GM19463 (cell line): ENCODE measurements around the gene CEP78.
"Not testable (repeated sequence)": the region's sequence is repeated elsewhere in the genome, so short reads cannot be mapped to it uniquely, and the experiment has no call there.

Experiments used
- ATAC-seq: cut with Tn5 transposase; IDR thresholded peaks from one replicate; pipeline ENCODE4 v1.9.1; 2021; ENCODE audit warnings: mild to moderate bottlenecking, moderate library complexity; ENCODE audit not compliant: unreplicated experiment

Gene CEP78, protein sequence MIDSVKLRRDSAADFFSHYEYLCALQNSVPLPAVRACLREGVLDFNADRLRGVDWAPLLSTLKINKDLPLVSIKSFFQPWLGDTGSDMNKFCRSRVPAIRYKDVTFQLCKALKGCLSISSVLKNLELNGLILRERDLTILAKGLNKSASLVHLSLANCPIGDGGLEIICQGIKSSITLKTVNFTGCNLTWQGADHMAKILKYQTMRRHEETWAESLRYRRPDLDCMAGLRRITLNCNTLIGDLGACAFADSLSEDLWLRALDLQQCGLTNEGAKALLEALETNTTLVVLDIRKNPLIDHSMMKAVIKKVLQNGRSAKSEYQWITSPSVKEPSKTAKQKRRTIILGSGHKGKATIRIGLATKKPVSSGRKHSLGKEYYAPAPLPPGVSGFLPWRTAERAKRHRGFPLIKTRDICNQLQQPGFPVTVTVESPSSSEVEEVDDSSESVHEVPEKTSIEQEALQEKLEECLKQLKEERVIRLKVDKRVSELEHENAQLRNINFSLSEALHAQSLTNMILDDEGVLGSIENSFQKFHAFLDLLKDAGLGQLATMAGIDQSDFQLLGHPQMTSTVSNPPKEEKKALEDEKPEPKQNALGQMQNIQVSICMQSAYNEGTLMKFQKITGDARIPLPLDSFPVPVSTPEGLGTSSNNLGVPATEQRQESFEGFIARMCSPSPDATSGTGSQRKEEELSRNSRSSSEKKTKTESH

GRCh38 chr9:78235762-78236550 lies at the start of gene CEP78:
CEP78 (plus strand) TSS chr9:78236075; CDS start chr9:78236351, 276 bp downstream.
- peak; percentile 99 for ATAC-seq

DNA sequence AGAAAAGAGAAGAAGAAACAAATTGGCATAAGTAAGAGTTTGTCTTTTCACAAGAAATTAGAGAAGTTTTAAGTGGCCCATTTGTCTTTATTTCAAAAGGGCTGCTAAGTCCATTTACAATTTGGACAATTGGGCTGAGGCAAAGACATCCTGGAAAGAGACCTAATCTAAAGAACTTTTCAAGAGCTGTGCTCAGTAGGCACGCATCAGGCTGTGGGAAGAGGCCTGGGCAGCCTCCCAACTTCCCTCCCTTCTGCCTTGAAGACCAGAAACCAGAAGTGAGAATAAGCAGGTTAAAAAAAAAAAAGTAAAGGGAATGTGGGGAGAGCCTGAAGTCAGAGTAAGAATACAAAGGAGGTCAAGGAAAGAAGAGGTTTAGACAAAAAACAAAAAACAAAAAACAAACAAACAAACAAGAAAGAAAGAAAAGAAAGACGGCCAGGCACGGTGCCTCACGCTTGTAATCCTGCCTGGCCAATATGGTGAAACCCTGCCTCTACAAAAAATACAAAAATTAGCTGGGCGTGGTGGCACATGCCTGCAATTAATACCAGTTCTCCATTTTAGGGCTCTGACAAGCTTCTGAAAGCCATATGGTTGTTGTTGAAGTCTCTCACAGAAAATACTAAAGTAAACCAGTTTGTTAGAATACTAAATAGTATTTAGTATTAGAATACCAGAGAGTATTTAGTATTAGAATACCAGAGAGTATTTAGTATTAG lies 48.0 kb upstream of the CEP78 start:
- ATAC-seq, result no peak

- ATAC-seq, result no peak
These were observed 47.3 kb upstream of the CEP78 start for GRCh38 chr9:78188594-78188993.

- no peak for ATAC-seq
These were observed 46.9 kb upstream of the CEP78 start for GRCh38 chr9:78189001-78189400.

DNA sequence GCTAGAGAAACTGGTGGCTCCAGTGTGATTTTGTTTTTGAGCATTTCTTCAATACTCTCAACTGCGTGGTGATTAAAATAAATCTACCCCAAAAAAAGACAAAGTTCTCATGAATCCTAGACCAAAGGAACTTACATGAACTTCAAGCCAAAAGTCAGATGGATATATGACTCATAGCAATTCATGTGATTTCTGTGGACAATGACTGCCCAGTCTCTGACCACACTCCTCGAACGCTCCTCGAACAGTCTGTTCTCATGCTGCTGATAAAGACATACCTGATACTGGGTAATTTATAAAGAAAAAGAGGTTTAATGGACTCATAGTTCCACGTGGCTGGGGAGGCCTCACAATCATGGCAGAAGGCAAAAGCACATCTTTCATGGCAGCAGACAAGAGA lies 46.4 kb upstream of the CEP78 start:
- ATAC-seq, result no peak

- no peak for ATAC-seq
These were observed 43.9 kb upstream of the CEP78 start for GRCh38 chr9:78191931-78192330.

- peak; percentile 60 for ATAC-seq
These were observed 39.6 kb upstream of the CEP78 start for GRCh38 chr9:78196258-78196657.

GRCh38 chr9:78201158-78201777 lies 34.6 kb upstream of the CEP78 start:
- peak; percentile 77 for ATAC-seq

- ATAC-seq, result no peak
These were observed 28.6 kb upstream of the CEP78 start for GRCh38 chr9:78207319-78207718.

DNA sequence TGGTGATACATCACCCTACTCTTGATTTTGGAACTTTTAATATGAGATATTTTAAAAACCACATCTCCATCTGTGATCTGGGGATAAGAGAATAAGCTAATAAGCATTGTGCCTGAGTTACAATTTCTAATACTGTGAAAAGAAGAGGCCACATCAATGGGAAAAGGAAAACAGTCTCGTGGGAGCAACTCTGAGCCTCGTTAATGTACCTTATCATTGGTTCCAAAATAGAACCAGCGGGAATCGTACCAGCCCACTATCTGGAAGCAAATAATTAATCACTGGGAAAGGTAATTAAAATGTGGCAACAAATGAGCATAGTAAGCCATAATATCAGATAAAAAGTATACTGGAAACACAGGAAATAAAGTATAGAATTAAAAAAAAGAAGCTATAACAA lies 28.0 kb upstream of the CEP78 start:
- no peak for ATAC-seq

DNA sequence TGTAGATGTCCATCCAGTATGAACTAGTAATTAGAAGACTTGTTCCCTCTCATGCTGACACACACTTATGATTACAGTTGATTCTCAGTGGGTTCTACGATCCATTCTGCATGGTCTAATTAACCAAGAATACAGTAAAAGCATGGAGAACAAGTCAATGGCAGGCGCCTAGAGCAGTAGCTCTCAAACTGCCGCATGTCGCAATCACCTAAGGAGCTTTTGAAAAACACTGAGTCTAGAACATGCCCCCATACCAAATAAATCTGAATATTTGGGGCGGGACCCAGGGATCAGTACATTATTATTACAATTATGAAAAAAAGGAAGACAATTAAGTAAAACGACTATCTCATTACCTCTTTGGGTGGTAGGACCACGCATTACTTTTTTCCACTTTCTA lies 26.7 kb upstream of the CEP78 start:
- no peak for ATAC-seq

DNA sequence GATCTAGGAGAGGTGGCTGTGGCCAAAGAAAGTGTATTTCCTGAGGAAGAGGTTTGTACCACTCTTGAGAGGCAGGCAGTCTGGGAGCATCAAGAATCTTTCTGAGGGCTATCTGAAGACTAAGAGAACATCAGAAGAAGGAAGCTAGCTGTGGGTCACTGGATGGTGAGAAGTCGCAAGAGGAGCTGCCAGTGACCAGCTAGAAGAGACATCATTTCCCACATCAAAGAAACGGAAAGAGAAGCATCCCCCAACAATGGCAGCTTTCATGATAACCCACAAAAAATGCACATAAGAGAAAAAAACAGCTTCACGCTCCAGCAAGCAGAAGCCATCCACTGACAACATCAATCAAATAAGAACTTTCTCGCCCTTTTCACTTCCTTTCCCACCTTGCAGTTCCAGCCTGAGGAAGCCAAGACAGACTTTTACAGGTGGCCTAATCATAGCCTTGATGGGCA lies 25.0 kb upstream of the CEP78 start:
- ATAC-seq, result peak; percentile 75

DNA sequence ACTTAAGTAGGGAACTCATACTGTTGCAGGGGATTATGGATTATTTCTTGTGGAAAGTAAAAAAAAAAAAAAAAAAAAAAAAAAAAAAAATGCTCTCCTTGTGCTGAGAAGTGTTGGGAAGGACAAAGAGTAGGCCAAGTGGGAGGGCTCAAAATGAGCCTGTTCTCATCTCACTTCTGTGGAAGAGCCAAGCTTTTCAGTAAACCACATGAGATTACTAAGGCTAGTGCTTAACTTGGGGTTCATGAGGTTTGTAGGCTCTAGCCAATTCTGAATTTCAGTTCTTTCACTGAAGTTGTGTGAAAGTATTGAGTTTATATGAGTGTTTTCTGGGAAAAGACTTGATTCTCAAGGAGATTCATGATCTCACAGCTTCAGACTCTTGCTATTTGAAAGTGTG lies 23.0 kb upstream of the CEP78 start:
- ATAC-seq, result no peak

DNA sequence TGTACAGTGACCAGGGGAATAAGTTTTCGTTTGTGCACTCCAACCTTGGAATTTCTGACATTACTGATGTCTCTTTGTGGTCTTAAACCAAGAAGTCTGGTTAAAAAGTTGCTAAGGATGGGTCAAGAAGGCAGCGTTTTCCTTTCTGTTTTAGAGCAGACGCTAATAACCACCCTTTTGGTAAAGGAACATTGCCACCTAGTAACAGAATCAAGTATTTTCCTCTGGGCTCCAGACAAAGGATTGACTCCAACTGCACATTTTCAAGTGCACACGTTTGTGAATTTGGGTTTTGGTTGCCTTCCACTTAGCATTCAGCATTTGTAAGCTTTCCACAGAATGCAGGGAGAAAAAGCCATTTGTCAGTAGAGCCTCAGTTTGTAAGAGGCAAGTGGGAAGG lies 22.2 kb upstream of the CEP78 start:
- peak; percentile 38 for ATAC-seq

GRCh38 chr9:78214492-78214891 lies 21.4 kb upstream of the CEP78 start:
- ATAC-seq, result no peak

- no peak for ATAC-seq
These were observed 20.2 kb upstream of the CEP78 start for GRCh38 chr9:78215706-78216105.

DNA sequence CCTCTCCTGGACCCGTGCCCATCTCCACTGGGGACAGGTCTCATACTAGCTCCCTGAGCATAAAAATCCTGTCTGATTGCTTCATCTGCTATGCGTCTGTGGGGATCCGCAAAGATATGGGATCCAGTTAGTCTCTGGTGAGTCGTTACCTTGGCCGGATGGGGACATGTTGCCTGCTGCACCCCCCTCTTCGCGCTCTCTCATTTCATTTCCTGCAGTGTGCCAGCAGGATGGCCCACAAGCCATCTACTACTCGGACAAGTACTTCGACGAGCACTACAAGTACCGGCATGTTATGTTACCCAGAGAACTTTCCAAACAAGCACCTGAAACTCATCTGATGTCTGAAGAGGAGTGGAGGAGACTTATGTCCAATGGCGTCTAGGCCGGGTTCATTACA lies 17.0 kb upstream of the CEP78 start:
- no peak for ATAC-seq

- no peak for ATAC-seq
These were observed 14.4 kb upstream of the CEP78 start for GRCh38 chr9:78221425-78221824.

GRCh38 chr9:78221841-78222240 lies 14.0 kb upstream of the CEP78 start:
- ATAC-seq, result not testable (repeated sequence)

GRCh38 chr9:78230761-78231160 lies 5.1 kb upstream of the CEP78 start:
- ATAC-seq, result no peak
